ENCODE results near the gene ELP5.

The ELP5 gene

GRCh38 chr17:7263801-7264078 is 11.7 kb downstream of the ELP5 start:
- no peak for DNase-seq
- Histone ChIP-seq H3K27ac (peak overlapping the region; percentile 42), H3K9me3 (ENCODE audit: severe bottlenecking) (no peaks in the 10 kb centered on the region), H3K36me3 (peaks cover 10% of the 10 kb centered on the region), H3K27me3 (ENCODE audit: insufficient read depth, low read depth, severe bottlenecking) (no peaks in the 10 kb centered on the region), H3K4me3 (ENCODE audit: low read depth, low read length) (no peak overlapping the region)
- TF ChIP-seq CTCF (IDR thresholded peaks at IDR 0.05; ENCODE audit: low read depth, low read length): no peak

- no peak overlapping the region for H3K4me3 ChIP-seq (ENCODE audit: low read depth, low read length)
- no peak overlapping the region for H3K27ac ChIP-seq
- no peak for TF ChIP-seq CTCF (IDR thresholded peaks at IDR 0.05; ENCODE audit: low read depth, low read length)
- no peak for DNase-seq
- no peaks in the 10 kb centered on the region for H3K9me3 ChIP-seq (ENCODE audit: severe bottlenecking)
- no peaks in the 10 kb centered on the region for H3K27me3 ChIP-seq (ENCODE audit: insufficient read depth, low read depth, severe bottlenecking)
- H3K36me3 ChIP-seq: no peaks in the 10 kb centered on the region
These were observed 14.8 kb downstream of the ELP5 start for GRCh38 chr17:7266784-7267183.

GRCh38 chr17:7279448-7279847 is 27.4 kb downstream of the ELP5 start:
- DNase-seq: no peak
- TF ChIP-seq CTCF (IDR thresholded peaks at IDR 0.05; ENCODE audit: low read depth, low read length): no peak
- no peak overlapping the region for H3K27ac ChIP-seq

GRCh38 chr17:7280519-7281073 is 28.6 kb downstream of the ELP5 start:
- no peaks in the 10 kb centered on the region for H3K27me3 ChIP-seq (ENCODE audit: insufficient read depth, low read depth, severe bottlenecking)
- TF ChIP-seq CTCF (IDR thresholded peaks at IDR 0.05; ENCODE audit: low read depth, low read length): peak; percentile 95
- peak; percentile 85 for DNase-seq
- no peaks in the 10 kb centered on the region for H3K9me3 ChIP-seq (ENCODE audit: severe bottlenecking)
- H3K36me3 ChIP-seq: no peaks in the 10 kb centered on the region
- peak overlapping the region; percentile 49 for H3K27ac ChIP-seq
- H3K4me3 ChIP-seq (ENCODE audit: low read depth, low read length): peak overlapping the region; percentile 57

More at GRCh38 chr17:7279448-7279847, 27.4 kb downstream of the ELP5 start:
- Histone ChIP-seq H3K9me3 (ENCODE audit: severe bottlenecking) (no peaks in the 10 kb centered on the region), H3K27me3 (ENCODE audit: insufficient read depth, low read depth, severe bottlenecking) (no peaks in the 10 kb centered on the region), H3K36me3 (no peaks in the 10 kb centered on the region), H3K4me3 (ENCODE audit: low read depth, low read length) (no peak overlapping the region)

- peak; percentile 97 for DNase-seq
- Histone ChIP-seq H3K4me3 (ENCODE audit: low read depth, low read length) (peak within 1 kb of the TSS; percentile 57), H3K27me3 (ENCODE audit: insufficient read depth, low read depth, severe bottlenecking) (no peaks in the 10 kb centered on the region), H3K9me3 (ENCODE audit: severe bottlenecking) (no peaks in the 10 kb centered on the region), H3K27ac (peak within 1 kb of the TSS; percentile 49), H3K36me3 (no peaks in the 10 kb centered on the region)
- TF ChIP-seq CTCF (IDR thresholded peaks at IDR 0.05; ENCODE audit: low read depth, low read length): no peak
These were observed 29.3 kb downstream of the ELP5 start, which contains the start of gene SLC2A4 for GRCh38 chr17:7281074-7281952. Gene SLC2A4, plus strand, starts transcription at chr17:7281718. Its CDS starts 217 bp downstream, at chr17:7281935.

All from WERI-Rb-1 (cell line).